ENCODE data around the gene TMEM167B. TPM values are rescaled to one million over a fixed set of nuclear protein-coding genes. Genes with fewer than 3 reads are reported as not detected.

Gene TMEM167B
- total RNA-seq, 2 experiments from 2014 or later: 21.8 to 23.4 TPM

- CTCF ChIA-PET: interaction anchor here (1.1 to 1.7 kb wide), 2 partner anchors 7 to 81 kb away, joined by 3 to 7 read pairs; a partner anchor contains a TSS
- Mint-ChIP-seq H3K4me1 (ENCODE audit: low read depth) (peaks cover 10% of the 10 kb centered on the region), H3K36me3 (ENCODE audit: low read depth) (no peaks in the 10 kb centered on the region), H3K27ac (no peak overlapping the region), H3K27me3 (no peaks in the 10 kb centered on the region), H3K4me3 (no peak overlapping the region), H3K9me3 (no peaks in the 10 kb centered on the region)
- DNase-seq (no peak), ATAC-seq (no peak)
- intact Hi-C loops (cut with micrococcal nuclease): no loop called here
- POLR2A ChIA-PET: interaction anchor here (0.8 to 1.0 kb wide), 2 partner anchors 15 to 20 kb away, joined by 3 to 4 read pairs; no protein-coding TSS in a partner anchor
- TF ChIP-seq, protein P1, sequence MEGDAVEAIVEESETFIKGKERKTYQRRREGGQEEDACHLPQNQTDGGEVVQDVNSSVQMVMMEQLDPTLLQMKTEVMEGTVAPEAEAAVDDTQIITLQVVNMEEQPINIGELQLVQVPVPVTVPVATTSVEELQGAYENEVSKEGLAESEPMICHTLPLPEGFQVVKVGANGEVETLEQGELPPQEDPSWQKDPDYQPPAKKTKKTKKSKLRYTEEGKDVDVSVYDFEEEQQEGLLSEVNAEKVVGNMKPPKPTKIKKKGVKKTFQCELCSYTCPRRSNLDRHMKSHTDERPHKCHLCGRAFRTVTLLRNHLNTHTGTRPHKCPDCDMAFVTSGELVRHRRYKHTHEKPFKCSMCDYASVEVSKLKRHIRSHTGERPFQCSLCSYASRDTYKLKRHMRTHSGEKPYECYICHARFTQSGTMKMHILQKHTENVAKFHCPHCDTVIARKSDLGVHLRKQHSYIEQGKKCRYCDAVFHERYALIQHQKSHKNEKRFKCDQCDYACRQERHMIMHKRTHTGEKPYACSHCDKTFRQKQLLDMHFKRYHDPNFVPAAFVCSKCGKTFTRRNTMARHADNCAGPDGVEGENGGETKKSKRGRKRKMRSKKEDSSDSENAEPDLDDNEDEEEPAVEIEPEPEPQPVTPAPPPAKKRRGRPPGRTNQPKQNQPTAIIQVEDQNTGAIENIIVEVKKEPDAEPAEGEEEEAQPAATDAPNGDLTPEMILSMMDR (IDR thresholded peaks at IDR 0.05): no peak
Observed at GRCh38 chr1:109120356-109120755, 29.8 kb downstream of the TMEM167B start.

- H3K36me3 Mint-ChIP-seq (ENCODE audit: low read depth): no peaks in the 10 kb centered on the region
- intact Hi-C loops (cut with micrococcal nuclease): no loop called here
- TF ChIP-seq, protein P1 (IDR thresholded peaks at IDR 0.05): no peak
Observed at GRCh38 chr1:109131059-109131458, 40.5 kb downstream of the TMEM167B start.

GRCh38 chr1:109131800-109132199 lies 41.2 kb downstream of the TMEM167B start:
- POLR2A ChIA-PET: no interaction called here
- H3K9me3 Mint-ChIP-seq: no peaks in the 10 kb centered on the region
- intact Hi-C loops (cut with micrococcal nuclease): no loop called here

More at GRCh38 chr1:109131059-109131458, 40.5 kb downstream of the TMEM167B start:
- ATAC-seq: peak; percentile 55
- Mint-ChIP-seq H3K27ac (no peak overlapping the region), H3K4me1 (ENCODE audit: low read depth) (peaks cover 20% of the 10 kb centered on the region), H3K27me3 (no peaks in the 10 kb centered on the region), H3K9me3 (no peaks in the 10 kb centered on the region), H3K4me3 (no peak overlapping the region)
- CTCF ChIA-PET: interaction anchor here (2.7 kb wide), 1 partner anchor 18 kb away, joined by 12 read pairs; a partner anchor contains a TSS
- no peak for DNase-seq
- POLR2A ChIA-PET: interaction anchor here (0.9 to 1.6 kb wide), 2 partner anchors 14 to 31 kb away, joined by 3 to 4 read pairs; no protein-coding TSS in a partner anchor

DNA sequence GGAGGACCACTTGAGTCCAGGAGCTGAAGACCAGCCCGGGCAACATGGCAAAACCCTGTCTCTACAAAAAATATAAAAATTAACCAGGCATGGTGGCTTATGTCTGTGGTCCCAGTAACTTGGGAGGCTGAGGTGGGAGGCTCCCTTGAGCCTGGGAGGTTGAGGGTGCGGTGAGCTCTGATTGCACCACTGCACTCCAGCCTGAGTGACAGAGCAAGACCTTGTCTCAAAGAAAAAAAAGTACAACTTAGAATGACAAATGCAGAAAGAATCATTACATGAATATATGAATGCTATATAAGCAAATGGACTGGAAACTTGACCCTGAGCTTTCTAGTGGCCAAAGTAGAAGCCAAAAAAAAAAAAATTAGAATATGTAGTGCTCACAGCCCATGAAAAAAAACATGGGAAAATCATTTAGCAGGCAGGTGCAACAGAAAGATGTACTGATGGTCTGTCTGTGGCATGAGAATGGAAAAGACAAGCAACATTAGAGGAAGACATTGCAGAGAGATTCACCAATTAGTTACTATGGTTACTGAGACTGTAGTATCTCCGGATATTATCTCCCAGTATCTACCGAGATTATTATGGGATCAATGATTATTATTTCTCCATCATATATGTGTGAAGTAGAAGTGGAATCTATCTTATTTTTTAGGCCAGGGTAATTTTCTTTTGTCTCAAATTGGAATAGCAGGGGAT lies 42.6 kb downstream of the TMEM167B start:
- intact Hi-C loops (cut with micrococcal nuclease): no loop called here
- Mint-ChIP-seq H3K4me3 (no peak overlapping the region), H3K9me3 (no peaks in the 10 kb centered on the region), H3K36me3 (ENCODE audit: low read depth) (no peaks in the 10 kb centered on the region), H3K27me3 (no peaks in the 10 kb centered on the region), H3K27ac (no peak overlapping the region), H3K4me1 (ENCODE audit: low read depth) (peaks cover 21% of the 10 kb centered on the region)
- DNase-seq (no peak), ATAC-seq (no peak)
- POLR2A ChIA-PET: no interaction called here
- CTCF ChIA-PET: interaction anchor here (0.7 to 1.2 kb wide), 4 partner anchors 20 to 83 kb away, joined by 3 read pairs; a partner anchor contains a TSS
- TF ChIP-seq, protein P1 (IDR thresholded peaks at IDR 0.05): no peak

More at GRCh38 chr1:109131800-109132199, 41.2 kb downstream of the TMEM167B start:
- Mint-ChIP-seq H3K27me3 (no peaks in the 10 kb centered on the region), H3K27ac (no peak overlapping the region), H3K36me3 (ENCODE audit: low read depth) (no peaks in the 10 kb centered on the region), H3K4me3 (no peak overlapping the region), H3K4me1 (ENCODE audit: low read depth) (peaks cover 21% of the 10 kb centered on the region)
- TF ChIP-seq, protein P1 (IDR thresholded peaks at IDR 0.05): no peak
- ATAC-seq: no peak
- CTCF ChIA-PET: interaction anchor here (2.7 kb wide), 1 partner anchor 19 kb away, joined by 12 read pairs; a partner anchor contains a TSS
- DNase-seq: no peak

- ChIA-PET POLR2A (no interaction called here), CTCF (interaction anchor here (0.7 to 1.6 kb wide), 6 partner anchors 21 to 83 kb away, joined by 3 read pairs; a partner anchor contains a TSS)
- intact Hi-C loops (cut with micrococcal nuclease): no loop called here
- Mint-ChIP-seq H3K27ac (no peak overlapping the region), H3K4me1 (ENCODE audit: low read depth) (peaks cover 21% of the 10 kb centered on the region), H3K36me3 (ENCODE audit: low read depth) (no peaks in the 10 kb centered on the region), H3K9me3 (no peaks in the 10 kb centered on the region), H3K27me3 (no peaks in the 10 kb centered on the region), H3K4me3 (no peak overlapping the region)
- no peak for ATAC-seq
- peak; percentile 15 for DNase-seq
- TF ChIP-seq, protein P1 (IDR thresholded peaks at IDR 0.05): no peak
Observed at GRCh38 chr1:109133815-109134214, 43.3 kb downstream of the TMEM167B start.

Measured in activated CD8-positive, alpha-beta T cell treated with anti-CD3 and anti-CD28 coated beads for 36 hours (primary cell).